GM19397 (cell line): ENCODE measurements around the gene PCDHB16.
"Not testable (repeated sequence)": the region's sequence is repeated elsewhere in the genome, so short reads cannot be mapped to it uniquely, and the experiment has no call there.

Experiments used
- ATAC-seq: cut with Tn5 transposase; IDR thresholded peaks from one replicate; pipeline ENCODE4 v1.9.1; 2021; ENCODE audit warnings: mild to moderate bottlenecking, moderate library complexity; ENCODE audit not compliant: unreplicated experiment

Gene PCDHB16

GRCh38 chr5:141224844-141225243 lies 42.7 kb downstream of the PCDHB16 start:
- ATAC-seq = not testable (repeated sequence)

- not testable (repeated sequence) for ATAC-seq
Observed at GRCh38 chr5:141225421-141225820, 43.2 kb downstream of the PCDHB16 start.

- no peak for ATAC-seq
Observed at GRCh38 chr5:141234109-141234667, 52.0 kb downstream of the PCDHB16 start.
